ENCODE data around the gene HNRNPR.

The HNRNPR gene

GRCh38 chr1:23376890-23377811, 33.1 kb upstream of the HNRNPR start (continued):
- TF ChIP-seq ZNF18 (tag by site-specific recombination; IDR thresholded peaks at IDR 0.05) (no peak), KLF16 (tag by site-specific recombination; IDR thresholded peaks at IDR 0.05) (no peak), ZBTB21 (tag by site-specific recombination; IDR thresholded peaks at IDR 0.05) (no peak), ZNF416 (tag by site-specific recombination; IDR thresholded peaks at IDR 0.05) (no peak), PRDM6 (tag by site-specific recombination; IDR thresholded peaks at IDR 0.05) (peak; percentile 61), SP2 (tag by site-specific recombination; IDR thresholded peaks at IDR 0.05) (no peak), ZNF692 (tag by site-specific recombination; IDR thresholded peaks at IDR 0.05) (no peak), ZFHX2 (tag by site-specific recombination; conservative IDR thresholded peaks at IDR 0.05) (peak; percentile 90), TSHZ1 (tag by site-specific recombination; IDR thresholded peaks at IDR 0.05; ENCODE audit: borderline replicate concordance) (peak; percentile 9; the same call in 1 of the 2 replicates), ZNF501 (tag by site-specific recombination; IDR thresholded peaks at IDR 0.05) (0 out of 2 replicates have a peak, but pooled peaks have one; percentile 45), ZNF16 (tag by site-specific recombination; IDR thresholded peaks at IDR 0.05; ENCODE audit: low read depth) (no peak), HOXA7 (CRISPR knock-in tag; IDR thresholded peaks at IDR 0.05; ENCODE audit: borderline replicate concordance) (no peak), ZNF639 (tag by site-specific recombination; IDR thresholded peaks at IDR 0.05) (peak; percentile 59), ZNF404 (tag by site-specific recombination; IDR thresholded peaks at IDR 0.05) (no peak), ZNF341 (tag by site-specific recombination; IDR thresholded peaks at IDR 0.05; ENCODE audit: low read depth) (peak; percentile 18; the same call in 1 of the 2 replicates), OSR2 (tag by site-specific recombination; IDR thresholded peaks at IDR 0.05) (peak; percentile 35; the same call in 1 of the 2 replicates), PATZ1 (tag by site-specific recombination; IDR thresholded peaks at IDR 0.05) (no peak), FEZF1 (tag by site-specific recombination; IDR thresholded peaks at IDR 0.05) (0 out of 2 replicates have a peak, but pooled peaks have one; percentile 23), ZNF324 (tag by site-specific recombination; IDR thresholded peaks at IDR 0.05) (no peak; the same call in 1 of the 2 replicates), SP7 (tag by site-specific recombination; IDR thresholded peaks at IDR 0.05) (peak; percentile 58), ZNF677 (tag by site-specific recombination; IDR thresholded peaks at IDR 0.05) (no peak), ZNF791 (tag by site-specific recombination; IDR thresholded peaks at IDR 0.05) (no peak), KLF10 (tag by site-specific recombination; IDR thresholded peaks at IDR 0.05) (no peak), ZNF121 (tag by site-specific recombination; IDR thresholded peaks at IDR 0.05) (peak; percentile 51; the same call in 1 of the 2 replicates), GLIS1 (tag by site-specific recombination; IDR thresholded peaks at IDR 0.05) (peak; percentile 62; the same call in 1 of the 2 replicates), ZBTB17 (tag by site-specific recombination; IDR thresholded peaks at IDR 0.05) (peak; percentile 81)
